Body of pancreas (tissue), 4 donors: Measurements from ENCODE around the gene SLC22A17.

Source experiments
- CTCF ChIP-seq, 7 experiments: fragments of 450-650 bp in 4 of 7; fragments of 200-600 bp in 3 of 7; sonication (generic) in 3 of 7; IDR thresholded peaks; one replicate each; pipeline ENCODE4 v1.5.1; 2016 to 2019; ENCODE audit warnings: antibody characterized with exemption in 7 of 7
- POLR2A ChIP-seq, 3 donors: fragments of 450-650 bp; IDR thresholded peaks; one replicate each; pipeline ENCODE4 v1.6.1; 2016; ENCODE audit warnings: antibody characterized with exemption in 3 of 3, mild to moderate bottlenecking in 2 of 3

GRCh38 chr14:23364164-23365035 lies 11.7 kb upstream of the SLC22A17 start:
- no peak for TF ChIP-seq CTCF (IDR thresholded peaks at IDR 0.05)
- TF ChIP-seq POLR2A (IDR thresholded peaks at IDR 0.05), result no peak
